PC-9 (cell line): ENCODE measurements around the gene ATF7IP. TPM values are rescaled to one million over a fixed set of nuclear protein-coding genes. Genes with fewer than 3 reads are reported as not detected.

Source experiments
- BruUV-seq: library from RNA; stranded (reverse); fragments of 400-500 nt; replicated peaks from 2 replicates; lab custom pipeline; 2021; lab: Mats Ljungman, UMichigan
- CTCF ChIA-PET: fragments of 300-600 bp; sonication (Branson Sonifier 250); formaldehyde crosslinking; loops from one replicate; lab custom pipeline; 2022; ENCODE audit warnings: antibody characterized with exemption; lab: Charles Lee
- POLR2A ChIA-PET: fragments of 300-600 bp; sonication (Branson Sonifier 250); formaldehyde crosslinking; loops from one replicate; lab custom pipeline; 2022; ENCODE audit warnings: antibody characterized with exemption; ENCODE audit not compliant: unreplicated experiment; lab: Charles Lee
- DNase-seq, 2 experiments: peaks; one replicate each; pipeline versions ENCODE4 v3.0.0 to v3.0.0-alpha.2; 2015 to 2022; ENCODE audit warnings: mixed read lengths in 1 of 2
- H2AFZ ChIP-seq: fragments of 200-600 bp; sonication (generic); 2 replicates; pipeline ENCODE4 v1.8.1; 2017; ENCODE audit warnings: antibody characterized with exemption
- H3F3A ChIP-seq: fragments of 200-600 bp; sonication (generic); 2 replicates; pipeline ENCODE4 v1.8.1; 2017; ENCODE audit warnings: antibody characterized with exemption, mild to moderate bottlenecking, low read depth; ENCODE audit not compliant: insufficient read depth
- H3K27ac ChIP-seq: fragments of 200-600 bp; sonication (generic); 2 replicates; pipeline ENCODE4 v1.6.1; 2016; ENCODE audit warnings: mixed run types
- H3K27me3 ChIP-seq: fragments of 200-600 bp; sonication (generic); 2 replicates; pipeline ENCODE4 v1.6.1; 2016; ENCODE audit warnings: low read depth, mixed run types; ENCODE audit not compliant: insufficient read depth
- H3K36me3 ChIP-seq: fragments of 200-600 bp; sonication (generic); 2 replicates; pipeline ENCODE4 v1.6.1; 2016; ENCODE audit warnings: low read depth, mixed run types
- H3K4me1 ChIP-seq: fragments of 200-600 bp; sonication (generic); replicated peaks from 2 replicates; pipeline ENCODE4 v1.6.1; 2016; ENCODE audit warnings: mixed run types; ENCODE audit not compliant: insufficient read depth
- H3K4me2 ChIP-seq: fragments of 200-600 bp; sonication (generic); 2 replicates; pipeline ENCODE4 v1.6.1; 2017; ENCODE audit warnings: mixed run types
- H3K4me3 ChIP-seq: fragments of 200-600 bp; sonication (generic); 2 replicates; pipeline ENCODE4 v1.6.1; 2016; ENCODE audit warnings: mixed run types
- H3K79me2 ChIP-seq: fragments of 200-600 bp; sonication (generic); 2 replicates; pipeline ENCODE4 v1.6.1; 2017; ENCODE audit warnings: low read depth, mixed run types
- H3K9me2 ChIP-seq: fragments of 200-600 bp; sonication (generic); 2 replicates; pipeline ENCODE4 v1.8.1; 2017; ENCODE audit warnings: mild to moderate bottlenecking; ENCODE audit not compliant: insufficient read depth
- H3K9me3 ChIP-seq: fragments of 200-600 bp; sonication (generic); 2 replicates; pipeline ENCODE4 v1.8.1; 2016; ENCODE audit warnings: low read depth; ENCODE audit not compliant: insufficient read depth
- H4K20me1 ChIP-seq: fragments of 200-600 bp; sonication (generic); 2 replicates; pipeline ENCODE4 v1.8.1; 2017; ENCODE audit not compliant: insufficient read depth
- EZH2 ChIP-seq: fragments of 200-600 bp; sonication (generic); IDR thresholded peaks from 2 replicates; pipeline ENCODE4 v1.8.0; 2017; ENCODE audit warnings: antibody characterized with exemption, low read depth
- intact Hi-C: fragments of 100-400 bp; cut with micrococcal nuclease; formaldehyde crosslinking; loops from one replicate; pipeline ENCODE4 v1.10.0; 2022; ENCODE audit not compliant: unreplicated experiment
- total RNA-seq: library from RNA; stranded (reverse); gene quantifications from 2 replicates; pipeline ENCODE4 v1.2.3, GENCODE V29; 2021
- TF ChIP-seq, protein P1 (sequence below): fragments of 200-600 bp; sonication (generic); conservative IDR thresholded peaks from 2 replicates; pipeline ENCODE4 v1.6.1; 2017; ENCODE audit warnings: mixed run types, antibody characterized with exemption, mild to moderate bottlenecking, moderate library complexity

Gene ATF7IP
- total RNA-seq, 1 experiment from 2014 or later: 94.7 TPM

- intact Hi-C loops: loop anchor here (5.0 kb wide), 4 partner anchors 50 to 405 kb away; partner anchors contain the start of gene PLBD1
- Histone ChIP-seq H4K20me1 (no peaks in the 10 kb centered on the region), H3K4me3 (peak overlapping the region; percentile 90), H3K79me2 (peaks cover 61% of the 10 kb centered on the region), H3K36me3 (no peaks in the 10 kb centered on the region), H3F3A (peaks cover 17% of the 10 kb centered on the region), H3K9me2 (no peaks in the 10 kb centered on the region), H2AFZ (peak overlapping the region; percentile 88), H3K27me3 (no peaks in the 10 kb centered on the region), H3K27ac (peak overlapping the region; percentile 89), H3K4me2 (peak overlapping the region; percentile 94), H3K4me1 (peaks cover 23% of the 10 kb centered on the region), H3K9me3 (no peaks in the 10 kb centered on the region; the same call in 1 of the 2 replicates)
- DNase-seq: peak in 1 of 2 experiments; percentile 48
- no TSS peak for BruUV-seq
- ChIA-PET POLR2A (no interaction called here), CTCF (no interaction called here)
- TF ChIP-seq, protein P1, sequence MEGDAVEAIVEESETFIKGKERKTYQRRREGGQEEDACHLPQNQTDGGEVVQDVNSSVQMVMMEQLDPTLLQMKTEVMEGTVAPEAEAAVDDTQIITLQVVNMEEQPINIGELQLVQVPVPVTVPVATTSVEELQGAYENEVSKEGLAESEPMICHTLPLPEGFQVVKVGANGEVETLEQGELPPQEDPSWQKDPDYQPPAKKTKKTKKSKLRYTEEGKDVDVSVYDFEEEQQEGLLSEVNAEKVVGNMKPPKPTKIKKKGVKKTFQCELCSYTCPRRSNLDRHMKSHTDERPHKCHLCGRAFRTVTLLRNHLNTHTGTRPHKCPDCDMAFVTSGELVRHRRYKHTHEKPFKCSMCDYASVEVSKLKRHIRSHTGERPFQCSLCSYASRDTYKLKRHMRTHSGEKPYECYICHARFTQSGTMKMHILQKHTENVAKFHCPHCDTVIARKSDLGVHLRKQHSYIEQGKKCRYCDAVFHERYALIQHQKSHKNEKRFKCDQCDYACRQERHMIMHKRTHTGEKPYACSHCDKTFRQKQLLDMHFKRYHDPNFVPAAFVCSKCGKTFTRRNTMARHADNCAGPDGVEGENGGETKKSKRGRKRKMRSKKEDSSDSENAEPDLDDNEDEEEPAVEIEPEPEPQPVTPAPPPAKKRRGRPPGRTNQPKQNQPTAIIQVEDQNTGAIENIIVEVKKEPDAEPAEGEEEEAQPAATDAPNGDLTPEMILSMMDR: no peak
- TF ChIP-seq EZH2: no peak
These were observed 1.7 kb downstream of the ATF7IP start for GRCh38 chr12:14367040-14367661.

DNA sequence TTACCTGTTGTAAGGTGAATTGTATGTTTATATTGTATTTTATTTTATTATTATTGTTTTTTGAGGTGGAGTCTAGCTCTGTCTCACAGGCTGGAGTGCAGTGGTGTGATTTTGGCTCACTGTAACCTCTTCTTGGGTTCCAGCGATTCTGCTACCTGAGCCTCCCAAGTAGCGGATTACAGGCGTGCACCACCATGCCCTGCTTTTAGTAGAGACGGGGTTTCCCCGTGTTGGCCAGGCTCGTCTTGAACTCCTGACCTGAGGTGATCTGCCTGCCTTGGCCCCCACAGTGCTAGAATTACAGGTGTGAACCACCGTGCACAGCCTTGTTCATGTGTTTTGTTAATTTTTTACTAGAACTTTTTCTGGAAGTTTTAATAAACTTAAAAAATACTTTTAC, 3.8 kb downstream of the ATF7IP start:
- H4K20me1 ChIP-seq: no peaks in the 10 kb centered on the region
- H3K27ac ChIP-seq: no peak overlapping the region
- CTCF ChIA-PET: no interaction called here
- POLR2A ChIA-PET: no interaction called here
- H3K4me3 ChIP-seq: no peak overlapping the region
- DNase-seq: no peak
- peaks cover 1% of the 10 kb centered on the region; the same call in 1 of the 2 replicates for H3K36me3 ChIP-seq
- H3F3A ChIP-seq: peaks cover 17% of the 10 kb centered on the region
- peaks cover 83% of the 10 kb centered on the region for H3K79me2 ChIP-seq
- peaks cover 23% of the 10 kb centered on the region for H3K4me1 ChIP-seq
- BruUV-seq: no TSS peak
- no peaks in the 10 kb centered on the region for H3K9me2 ChIP-seq
- no peak overlapping the region for H3K4me2 ChIP-seq
- intact Hi-C loops: loop anchor here (5.0 kb wide), 4 partner anchors 48 to 403 kb away; partner anchors contain the start of gene PLBD1
- no peaks in the 10 kb centered on the region; the same call in 1 of the 2 replicates for H3K9me3 ChIP-seq
- no peaks in the 10 kb centered on the region for H3K27me3 ChIP-seq
- TF ChIP-seq, protein P1: no peak
- TF ChIP-seq EZH2: no peak
- no peak overlapping the region for H2AFZ ChIP-seq

GRCh38 chr12:14373217-14373616, 7.7 kb downstream of the ATF7IP start:
- TF ChIP-seq, protein P1: no peak
- no peak for TF ChIP-seq EZH2
- Histone ChIP-seq H3K4me1 (peaks cover 5% of the 10 kb centered on the region), H3K79me2 (peaks cover 98% of the 10 kb centered on the region), H3K27me3 (no peaks in the 10 kb centered on the region), H3K4me2 (no peak overlapping the region), H3K9me2 (no peaks in the 10 kb centered on the region), H3F3A (0 out of 2 replicates have a peak, but pooled peaks cover 5% of the 10 kb centered on the region), H3K27ac (0 out of 2 replicates have a peak overlapping the region, but pooled peaks have one; percentile 4), H3K9me3 (peaks cover 9% of the 10 kb centered on the region), H4K20me1 (no peaks in the 10 kb centered on the region), H2AFZ (no peak overlapping the region), H3K36me3 (peaks cover 20% of the 10 kb centered on the region; the same call in 1 of the 2 replicates), H3K4me3 (no peak overlapping the region)
- POLR2A ChIA-PET: interaction anchor here (0.5 kb wide), 1 partner anchor 622 kb away, joined by 3 read pairs; no protein-coding TSS in a partner anchor
- intact Hi-C loops: no loop called here
- no TSS peak for BruUV-seq
- no peak for DNase-seq
- CTCF ChIA-PET: interaction anchor here (0.7 kb wide), 1 partner anchor 15 kb away, joined by 9 read pairs; no protein-coding TSS in a partner anchor
